Mucosa of stomach (tissue), 1 donor: ENCODE results near the gene ZNF688.
"Not testable (repeated sequence)": the region's sequence is repeated elsewhere in the genome, so short reads cannot be mapped to it uniquely, and the experiment has no call there.

ENCODE experiments used
- H3K27me3 ChIP-seq: one replicate; pipeline ENCODE4 v1.7.0; 2013; ENCODE audit warnings: mild to moderate bottlenecking, low read length; ENCODE audit not compliant: control insufficient read depth, insufficient read depth
- H3K36me3 ChIP-seq: one replicate; pipeline ENCODE4 v1.7.0; 2013; ENCODE audit warnings: low read length; ENCODE audit not compliant: control insufficient read depth, insufficient read depth
- H3K4me1 ChIP-seq: one replicate; pipeline ENCODE4 v1.7.0; 2013; ENCODE audit warnings: mild to moderate bottlenecking, low read length; ENCODE audit not compliant: control insufficient read depth, insufficient read depth
- H3K4me3 ChIP-seq: one replicate; pipeline ENCODE4 v1.7.0; 2013; ENCODE audit warnings: low read length
- H3K9ac ChIP-seq: one replicate; pipeline ENCODE4 v1.7.0; 2013; ENCODE audit warnings: mild to moderate bottlenecking, low read length, moderate library complexity
- H3K9me3 ChIP-seq: one replicate; pipeline ENCODE4 v1.7.0; 2013; ENCODE audit warnings: mild to moderate bottlenecking, low read length, moderate library complexity; ENCODE audit not compliant: control insufficient read depth
- donor health status: Pancreatic carcinoma.

ZNF688 gene

DNA sequence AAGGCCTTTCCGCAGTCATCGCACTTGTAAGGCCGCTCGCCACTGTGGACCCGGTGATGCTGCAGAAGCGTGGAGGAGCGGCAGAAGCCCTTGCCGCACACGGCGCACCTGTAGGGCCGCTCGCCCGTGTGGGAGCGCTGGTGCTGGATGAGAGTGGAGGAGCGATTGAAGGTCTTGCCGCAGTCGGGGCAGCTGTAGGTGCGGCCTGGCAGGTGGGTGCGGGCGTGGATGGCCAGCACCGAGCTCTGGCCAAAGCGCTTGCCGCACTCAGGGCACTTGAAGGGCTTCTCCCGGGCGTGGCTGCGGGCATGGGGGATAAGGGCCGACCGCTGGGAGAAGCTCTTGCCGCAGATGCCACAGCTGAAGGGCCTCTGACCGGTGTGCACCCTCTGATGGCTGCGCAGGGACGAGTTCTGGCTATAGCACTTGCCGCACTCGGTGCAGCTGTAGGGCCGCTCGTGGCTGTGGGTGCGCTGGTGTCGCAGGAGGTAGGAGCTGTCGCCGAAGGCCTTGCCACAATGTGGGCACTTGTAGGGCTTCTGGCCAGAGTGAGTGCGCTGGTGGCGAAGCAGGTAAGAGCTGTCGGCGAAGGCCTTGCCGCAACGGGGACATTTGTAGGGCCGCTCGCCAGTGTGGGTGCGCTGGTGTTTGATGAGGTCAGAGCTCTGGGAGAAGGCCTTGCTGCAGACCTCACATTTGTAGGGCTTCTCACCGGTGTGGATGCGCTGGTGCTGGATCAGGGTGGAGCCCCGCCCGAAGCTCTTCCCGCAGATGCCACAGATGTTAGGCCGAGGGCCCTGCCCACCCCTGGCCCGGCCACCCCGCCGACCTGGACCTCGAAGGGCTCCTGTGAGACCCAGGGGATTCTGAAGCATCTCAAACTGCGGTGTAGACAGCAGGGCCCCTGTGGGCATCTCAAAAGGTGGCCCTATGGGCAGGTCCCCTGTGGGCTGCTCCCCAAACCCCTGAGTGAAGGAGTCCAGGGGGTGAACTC lies 46.6 kb downstream of the ZNF688 start:
- H3K36me3 ChIP-seq, result peaks cover 5% of the 10 kb centered on the region
- H3K9me3 ChIP-seq, result no peaks in the 10 kb centered on the region
- H3K9ac ChIP-seq, result peak overlapping the region; percentile 72
- peaks cover 23% of the 10 kb centered on the region for H3K4me1 ChIP-seq
- H3K4me3 ChIP-seq, result no peak overlapping the region
- H3K27me3 ChIP-seq, result no peaks in the 10 kb centered on the region

DNA sequence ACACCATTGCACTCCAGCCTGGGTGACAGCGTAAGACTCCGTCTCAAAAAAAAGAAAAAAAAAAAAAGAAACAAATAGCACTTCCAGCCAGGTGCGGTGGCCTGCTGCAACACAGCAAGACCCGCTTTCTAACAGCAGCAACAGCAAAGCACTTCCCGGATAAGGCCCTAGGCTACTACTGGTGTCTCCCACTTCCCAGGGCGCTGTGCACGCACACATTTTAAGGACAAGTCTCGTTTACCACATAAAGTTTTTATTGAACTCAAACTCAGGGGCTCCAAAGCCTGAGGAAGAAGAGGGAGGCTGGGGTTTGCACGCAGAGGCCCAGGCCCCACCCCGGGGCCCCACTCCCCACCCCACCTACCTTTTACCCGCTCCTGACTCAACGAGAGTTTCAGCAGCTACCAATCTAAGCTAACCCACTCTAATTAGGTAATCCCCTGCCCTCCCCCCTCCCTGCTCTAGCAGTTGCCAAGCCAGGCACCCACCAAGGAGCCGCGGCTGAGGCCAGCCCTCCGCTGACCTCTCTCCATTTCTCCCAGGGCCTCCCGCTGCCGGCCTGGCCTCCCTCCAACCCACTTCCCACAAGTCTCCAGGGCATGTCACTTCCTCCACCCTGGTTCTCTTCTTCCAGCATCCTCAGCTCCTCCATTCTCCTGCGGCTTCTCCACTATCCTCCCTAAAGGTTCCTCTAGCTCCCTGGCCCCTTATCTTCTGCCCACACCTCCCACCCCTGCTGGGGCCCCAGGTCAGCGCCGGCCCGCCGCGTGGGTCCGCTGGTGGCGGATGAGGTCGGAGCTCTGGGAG lies 47.5 kb downstream of the ZNF688 start:
- no peaks in the 10 kb centered on the region for H3K27me3 ChIP-seq
- no peak overlapping the region for H3K9ac ChIP-seq
- no peaks in the 10 kb centered on the region for H3K9me3 ChIP-seq
- H3K36me3 ChIP-seq, result peaks cover 5% of the 10 kb centered on the region
- H3K4me3 ChIP-seq, result no peak overlapping the region
- peaks cover 22% of the 10 kb centered on the region for H3K4me1 ChIP-seq

DNA sequence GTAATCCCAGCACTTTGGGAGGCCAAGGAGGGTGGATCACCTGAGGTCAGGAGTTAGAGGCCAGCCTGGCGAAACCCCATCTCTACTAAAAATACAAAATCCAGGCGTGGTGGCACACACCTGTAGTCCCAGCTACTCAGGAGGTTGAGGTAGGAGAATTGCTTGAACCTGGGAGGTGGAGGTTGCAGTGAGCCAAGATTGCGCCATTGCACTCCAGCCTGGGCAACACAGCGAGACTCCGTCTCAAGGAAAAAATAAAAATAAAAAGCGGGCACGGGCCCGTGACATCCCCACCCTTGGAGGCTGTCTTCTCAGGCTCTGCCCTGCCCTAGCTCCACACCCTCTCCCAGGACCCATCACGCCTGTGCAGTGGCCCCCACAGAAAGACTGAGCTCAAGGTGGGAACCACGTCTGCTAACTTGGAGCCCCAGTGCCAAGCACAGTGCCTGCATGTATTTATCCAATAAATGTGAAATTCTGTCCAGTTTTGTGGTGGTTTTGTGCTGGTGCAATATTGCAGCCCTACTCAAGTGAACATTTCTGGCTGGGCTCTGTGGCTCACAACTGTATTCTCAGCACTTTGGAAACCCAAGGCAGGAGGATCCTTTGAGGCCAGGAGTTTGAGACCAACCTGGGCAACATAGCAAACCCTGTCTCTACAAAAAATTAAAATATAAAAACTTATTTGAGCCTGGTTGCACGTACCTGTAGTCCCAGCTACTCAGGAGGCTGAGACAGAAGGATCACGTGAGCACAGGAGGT lies 48.6 kb downstream of the ZNF688 start:
- H3K27me3 ChIP-seq, H3K36me3 ChIP-seq, H3K9me3 ChIP-seq, H3K4me3 ChIP-seq, H3K9ac ChIP-seq: not testable (repeated sequence)
- peaks cover 13% of the 10 kb centered on the region for H3K4me1 ChIP-seq

DNA sequence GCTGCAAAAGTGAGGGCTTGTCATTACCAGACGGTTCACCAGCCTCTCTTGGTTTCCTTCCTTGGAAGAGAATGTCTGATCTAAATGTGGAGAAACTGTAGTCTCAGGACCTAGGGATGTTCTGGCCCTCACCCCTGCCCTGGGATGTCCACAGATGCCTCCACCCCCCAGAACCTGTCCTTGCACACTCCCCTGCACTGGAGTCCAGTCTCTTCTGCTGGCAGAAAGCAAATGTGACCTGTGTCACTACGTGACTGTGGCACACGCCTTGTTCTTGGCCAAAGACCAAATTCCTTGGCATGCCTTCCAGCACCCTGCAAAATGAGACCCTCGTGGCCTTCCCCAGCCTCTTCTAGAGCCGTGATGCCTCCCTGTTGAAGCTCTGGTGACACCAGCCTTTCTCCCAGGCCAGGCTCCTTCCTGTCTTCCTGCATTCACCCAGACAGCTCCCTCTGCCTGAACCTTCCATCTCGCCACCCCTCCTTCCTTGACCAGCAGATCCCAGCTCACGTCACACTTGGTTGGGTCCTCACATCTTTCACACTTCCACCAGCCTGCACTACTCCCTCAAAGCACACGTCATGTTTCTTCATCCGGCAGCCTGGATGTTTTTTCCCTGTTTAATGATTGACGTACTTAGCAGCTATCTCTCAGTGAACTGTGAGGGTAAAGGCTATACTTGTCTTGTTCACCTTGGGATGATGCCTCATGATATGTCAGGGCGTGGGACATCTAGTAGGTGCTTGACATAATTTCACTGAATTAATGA lies 49.5 kb downstream of the ZNF688 start:
- H3K4me3 ChIP-seq, result no peak overlapping the region
- no peak overlapping the region for H3K9ac ChIP-seq
- no peaks in the 10 kb centered on the region for H3K9me3 ChIP-seq
- peaks cover 5% of the 10 kb centered on the region for H3K36me3 ChIP-seq
- peaks cover 8% of the 10 kb centered on the region for H3K4me1 ChIP-seq
- no peaks in the 10 kb centered on the region for H3K27me3 ChIP-seq

DNA sequence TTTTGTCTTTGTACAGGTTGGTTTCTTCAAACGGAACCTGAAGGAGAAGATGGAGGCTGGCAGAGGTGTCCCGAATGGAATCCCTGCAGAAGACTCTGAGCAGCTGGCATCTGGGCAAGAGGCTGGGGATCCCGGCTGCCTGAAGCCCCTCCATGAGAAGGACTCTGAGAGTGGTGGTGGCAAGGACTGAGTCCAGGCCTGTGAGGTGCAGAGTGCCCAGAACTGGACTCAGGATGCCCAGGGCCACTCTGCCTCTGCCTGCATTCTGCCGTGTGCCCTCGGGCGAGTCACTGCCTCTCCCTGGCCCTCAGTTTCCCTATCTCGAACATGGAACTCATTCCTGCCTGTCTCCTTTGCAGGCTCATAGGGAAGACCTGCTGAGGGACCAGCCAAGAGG lies 50.0 kb downstream of the ZNF688 start:
- Histone ChIP-seq H3K9me3 (no peaks in the 10 kb centered on the region), H3K9ac (no peak overlapping the region)

More for the DNA sequence above, 50.0 kb downstream of the ZNF688 start:
- peaks cover 5% of the 10 kb centered on the region for H3K36me3 ChIP-seq
- no peaks in the 10 kb centered on the region for H3K27me3 ChIP-seq
- H3K4me1 ChIP-seq, result peaks cover 8% of the 10 kb centered on the region
- no peak overlapping the region for H3K4me3 ChIP-seq
